H1 (cell line): ENCODE results near the gene CAPN13. TPM values are rescaled to one million over a fixed set of nuclear protein-coding genes. Genes with fewer than 3 reads are reported as not detected.

ENCODE experiments used
- CTCF ChIA-PET: fragments of 300-600 bp; sonication (Branson Sonifier 250); formaldehyde crosslinking; loops from one replicate; lab custom pipeline; 2021; ENCODE audit not compliant: partially characterized antibody; lab: Charles Lee
- POLR2A ChIA-PET: fragments of 300-600 bp; sonication (Branson Sonifier 250); formaldehyde crosslinking; loops from one replicate; lab custom pipeline; 2021; ENCODE audit warnings: inconsistent platforms; ENCODE audit not compliant: partially characterized antibody; lab: Charles Lee
- DNase-seq, 2 experiments: peaks; one replicate each; pipeline versions ENCODE4 v3.0.0 to v3.0.0-alpha.2; 2010 to 2022; ENCODE audit warnings: low spot score in 2 of 2, low read depth in 1 of 2, mixed read lengths in 1 of 2
- FAIRE-seq: peaks from 2 replicates; lab custom pipeline; 2011; peaks lifted over from hg19 to GRCh38; lab: Jason Lieb, UNC
- H2AFZ ChIP-seq: 2 replicates; pipeline ENCODE4 v1.8.1; 2012; ENCODE audit warnings: low read length, inconsistent platforms
- H2AK5ac ChIP-seq: 2 replicates; pipeline ENCODE4 v1.6.1; 2013; ENCODE audit warnings: low read depth, low read length
- H2BK120ac ChIP-seq: replicated peaks from 2 replicates; pipeline ENCODE3; 2013; ENCODE audit warnings: low read depth, low read length, inconsistent platforms
- H2BK12ac ChIP-seq: 2 replicates; pipeline ENCODE4 v1.6.1; 2013; ENCODE audit warnings: low read depth, low read length
- H2BK15ac ChIP-seq: 2 replicates; pipeline ENCODE4 v1.6.1; 2013; ENCODE audit warnings: low read length
- H2BK20ac ChIP-seq: 2 replicates; pipeline ENCODE4 v1.6.1; 2013; ENCODE audit warnings: low read length
- H2BK5ac ChIP-seq: 2 replicates; pipeline ENCODE4 v1.6.1; 2013; ENCODE audit warnings: low read depth, low read length
- H3K14ac ChIP-seq: 2 replicates; pipeline ENCODE4 v1.6.1; 2013; ENCODE audit warnings: inconsistent platforms; ENCODE audit not compliant: insufficient read length
- H3K18ac ChIP-seq: 2 replicates; pipeline ENCODE4 v1.6.1; 2013; ENCODE audit warnings: low read length; ENCODE audit errors: extremely low read depth
- H3K23ac ChIP-seq: 2 replicates; pipeline ENCODE4 v1.6.1; 2013; ENCODE audit warnings: inconsistent platforms; ENCODE audit not compliant: insufficient read length
- H3K23me2 ChIP-seq: 2 replicates; pipeline ENCODE4 v1.6.1; 2013; ENCODE audit warnings: low read depth, low read length
- H3K27ac ChIP-seq: 2 replicates; pipeline ENCODE4 v1.6.1; 2011; ENCODE audit warnings: low read depth, low read length, inconsistent platforms
- H3K27me3 ChIP-seq, 4 experiments: replicated peaks in 1 of 4; 1 replicate in 1 of 4; 2 replicates in 3 of 4; pipeline versions ENCODE4 v1.6.1 to v1.8.1; 2011 to 2013; ENCODE audit warnings: low read length in 3 of 4, mild to moderate bottlenecking in 3 of 4, inconsistent platforms in 2 of 4, mixed read lengths in 2 of 4, moderate library complexity in 1 of 4; ENCODE audit not compliant: control insufficient read depth in 3 of 4, insufficient read depth in 3 of 4; ENCODE audit errors: extremely low read depth in 1 of 4
- H3K36me3 ChIP-seq, 4 experiments: 2 replicates each; pipeline versions ENCODE4 v1.6.1 to v1.8.1; 2011 to 2013; ENCODE audit warnings: mild to moderate bottlenecking in 4 of 4, low read length in 3 of 4, moderate library complexity in 2 of 4, control low read depth in 1 of 4, inconsistent platforms in 1 of 4; ENCODE audit not compliant: insufficient read depth in 4 of 4, control insufficient read depth in 2 of 4
- H3K4ac ChIP-seq: replicated peaks from 2 replicates; pipeline ENCODE3; 2013; ENCODE audit warnings: low read length, low read depth, mixed read lengths, inconsistent platforms; ENCODE audit not compliant: insufficient read length
- H3K4me1 ChIP-seq, 4 experiments: replicated peaks in 1 of 4; 1 replicate in 1 of 4; 2 replicates in 3 of 4; pipeline versions ENCODE4 v1.6.1 to v1.8.1; 2011 to 2013; ENCODE audit warnings: low read length in 3 of 4, inconsistent platforms in 2 of 4, mixed read lengths in 1 of 4; ENCODE audit not compliant: insufficient read depth in 4 of 4, control insufficient read depth in 3 of 4
- H3K4me2 ChIP-seq, 2 experiments: 2 replicates each; pipeline versions ENCODE4 v1.6.1 to v1.8.1; 2011 to 2013; ENCODE audit warnings: low read depth in 2 of 2, low read length in 2 of 2, control low read depth in 1 of 2, inconsistent platforms in 1 of 2, mild to moderate bottlenecking in 1 of 2; ENCODE audit not compliant: insufficient read depth in 1 of 2
- H3K4me3 ChIP-seq, 4 experiments: fragments of 200-600, 300-600 bp in 1 of 4; sonication (generic), shearing (Covaris generic), sonication (Bioruptor Twin) in 1 of 4; 2 replicates each; pipeline versions ENCODE4 v1.5.1 to v1.8.1; 2011 to 2016; ENCODE audit warnings: low read length in 4 of 4, low read depth in 3 of 4, control low read depth in 2 of 4, inconsistent platforms in 2 of 4, mild to moderate bottlenecking in 2 of 4, mixed read lengths in 1 of 4, moderate library complexity in 1 of 4; ENCODE audit not compliant: insufficient read depth in 2 of 4; ENCODE audit errors: extremely low read depth in 1 of 4
- H3K56ac ChIP-seq: replicated peaks from 2 replicates; pipeline ENCODE3; 2013; ENCODE audit warnings: low read depth, mild to moderate bottlenecking, mixed read lengths, low read length, inconsistent platforms; ENCODE audit not compliant: insufficient read length
- H3K79me1 ChIP-seq: 2 replicates; pipeline ENCODE4 v1.6.1; 2013; ENCODE audit warnings: low read depth, low read length, control low read depth
- H3K79me2 ChIP-seq, 2 experiments: 2 replicates each; pipeline versions ENCODE4 v1.6.1 to v1.8.1; 2012 to 2013; ENCODE audit warnings: low read length in 2 of 2, mild to moderate bottlenecking in 2 of 2, inconsistent platforms in 1 of 2; ENCODE audit not compliant: insufficient read depth in 2 of 2, control insufficient read depth in 1 of 2
- H3K9ac ChIP-seq, 4 experiments: replicated peaks in 1 of 4; 1 replicate in 1 of 4; 2 replicates in 3 of 4; pipeline versions ENCODE4 v1.6.1 to v1.8.1; 2011 to 2013; ENCODE audit warnings: low read depth in 3 of 4, low read length in 3 of 4, control low read depth in 2 of 4, mild to moderate bottlenecking in 2 of 4, moderate library complexity in 2 of 4, inconsistent platforms in 1 of 4; ENCODE audit errors: extremely low read depth in 1 of 4
- H3K9me3 ChIP-seq, 2 experiments: 2 replicates each; pipeline versions ENCODE4 v1.6.1 to v1.8.1; 2012 to 2013; ENCODE audit warnings: mild to moderate bottlenecking in 2 of 2, moderate library complexity in 2 of 2, control low read depth in 1 of 2, inconsistent platforms in 1 of 2, low read depth in 1 of 2, low read length in 1 of 2, mixed read lengths in 1 of 2; ENCODE audit not compliant: insufficient read depth in 2 of 2
- H4K20me1 ChIP-seq, 2 experiments: replicated peaks in 1 of 2; 2 replicates each; pipeline versions ENCODE3 to v1.8.1; 2011 to 2013; ENCODE audit warnings: inconsistent platforms in 2 of 2, low read length in 2 of 2, mild to moderate bottlenecking in 1 of 2; ENCODE audit not compliant: insufficient read depth in 2 of 2, control insufficient read depth in 1 of 2
- H4K5ac ChIP-seq: 2 replicates; pipeline ENCODE4 v1.6.1; 2013; ENCODE audit warnings: low read length, low read depth, mixed read lengths, inconsistent platforms; ENCODE audit not compliant: insufficient read length
- H4K8ac ChIP-seq: 2 replicates; pipeline ENCODE4 v1.8.0; 2013; ENCODE audit warnings: mild to moderate bottlenecking, moderate library complexity, low read length, inconsistent platforms; ENCODE audit not compliant: insufficient read depth; ENCODE audit errors: extremely low read depth
- H4K91ac ChIP-seq: replicated peaks from 2 replicates; pipeline ENCODE3; 2013; ENCODE audit warnings: low read length, mixed read lengths, inconsistent platforms; ENCODE audit not compliant: insufficient read length
- ATF3 ChIP-seq: IDR thresholded peaks from 2 replicates; pipeline ENCODE4 v1.6.1; 2011; ENCODE audit warnings: low read depth, mild to moderate bottlenecking, low read length; ENCODE audit not compliant: insufficient read depth
- KDM4A ChIP-seq: IDR thresholded peaks from one replicate; pipeline ENCODE4 v1.7.1; 2012; ENCODE audit warnings: low read depth, mild to moderate bottlenecking, moderate library complexity, low read length, inconsistent platforms; ENCODE audit not compliant: severe bottlenecking
- POLR2A ChIP-seq, 2 experiments: IDR thresholded peaks; 1 replicate in 1 of 2; 2 replicates in 1 of 2; pipeline ENCODE4 v1.6.1; 2011; ENCODE audit warnings: low read depth in 2 of 2, low read length in 2 of 2, mild to moderate bottlenecking in 2 of 2; ENCODE audit errors: control extremely low read depth in 1 of 2
- ZNF274 ChIP-seq: IDR thresholded peaks from 2 replicates; pipeline ENCODE4 v1.7.0; 2012; ENCODE audit warnings: low read length, borderline replicate concordance; ENCODE audit errors: extremely low read depth
- WGBS, 2 experiments: shearing (Covaris generic) in 1 of 2; methylation state at CpG; one replicate each; pipeline versions ENCODE4 v1.1.6 to v1.1.7; 2013 to 2015; ENCODE audit warnings: low lambda C conversion rate in 2 of 2, mixed read lengths in 2 of 2, inconsistent platforms in 1 of 2, low coverage in 1 of 2, missing lambda C conversion rate in 1 of 2; ENCODE audit not compliant: insufficient replicate concordance in 2 of 2, insufficient coverage in 1 of 2, insufficient read length in 1 of 2; ENCODE audit errors: extremely low coverage in 1 of 2, missing lambda C conversion rate in 1 of 2; 5-methylcytosine and 5-hydroxymethylcytosine counted together
- polyA plus RNA-seq, 7 experiments: library from polyadenylated mRNA; depleted of rRNA in 3 of 7; stranded (reverse) in 5 of 7; unstranded in 2 of 7; fragments of >200 nt in 5 of 7; fragments of 200-250 nt in 2 of 7; gene quantifications; 1 replicate in 5 of 7; 2 replicates in 1 of 7; 4 replicates in 1 of 7; pipeline versions ENCODE4 v1.2.1 to v1.2.3, GENCODE V29; 2011 to 2013; ENCODE audit warnings: missing spikeins in 2 of 7, mixed read lengths in 2 of 7
- total RNA-seq: library from RNA; stranded (reverse); fragmentation: NEBNext Ultra II Directional; extraction: Animal tissue kit (Norgen Biotek cat#: 25700); gene quantifications from 2 replicates; pipeline ENCODE4 v1.2.1, GENCODE V29; 2021

Gene CAPN13
- total and polyA plus RNA-seq, 2 of the 8 experiments (the other 6 are each of a cell fraction or from before 2014, with no cell fraction given), result 2.4 TPM

GRCh38 chr2:30769481-30769780, 37.8 kb downstream of the CAPN13 start:
- no peaks in the 10 kb centered on the region for H3K9me3 ChIP-seq
- no peak overlapping the region for H3K27ac ChIP-seq
- H4K5ac ChIP-seq, result no peak overlapping the region
- no peak overlapping the region for H3K18ac ChIP-seq
- H3K4me2 ChIP-seq, result no peak overlapping the region
- no peak overlapping the region for H2BK15ac ChIP-seq
- no peak overlapping the region for H3K23ac ChIP-seq
- TF ChIP-seq KDM4A (no peak), ATF3 (no peak), POLR2A (IDR thresholded peaks at IDR 0.05; ENCODE audit: control extremely low read depth in 1 of 2, low read depth in 2 of 2, low read length in 2 of 2) (no peak), ZNF274 (no peak)
- H3K4ac ChIP-seq, result no peak overlapping the region
- H3K56ac ChIP-seq, result no peak overlapping the region
- 92% methylated on average over 2 of the region's 2 CpGs; no CpG with 5 or more reads in 1 of the 2 experiments for WGBS, 2 experiments
- no peak overlapping the region for H3K4me3 ChIP-seq
- no peak overlapping the region for H4K91ac ChIP-seq
- no peaks in the 10 kb centered on the region for H3K79me2 ChIP-seq
- no peaks in the 10 kb centered on the region for H4K20me1 ChIP-seq
- no peak overlapping the region for H4K8ac ChIP-seq
- H3K79me1 ChIP-seq, result no peaks in the 10 kb centered on the region
- H3K23me2 ChIP-seq, result no peaks in the 10 kb centered on the region
- H3K27me3 ChIP-seq, result no peaks in the 10 kb centered on the region
- H2AFZ ChIP-seq, result no peak overlapping the region
- no peaks in the 10 kb centered on the region for H3K36me3 ChIP-seq
- DNase-seq (no peak), FAIRE-seq (no peak)
- ChIA-PET CTCF (no interaction called here), POLR2A (no interaction called here)
- H2BK120ac ChIP-seq, result no peak overlapping the region
- no peak overlapping the region for H2BK5ac ChIP-seq
- no peaks in the 10 kb centered on the region for H3K4me1 ChIP-seq
- H3K14ac ChIP-seq, result no peak overlapping the region
- no peak overlapping the region for H2AK5ac ChIP-seq
- H3K9ac ChIP-seq, result no peak overlapping the region
- no peak overlapping the region for H2BK20ac ChIP-seq
- H2BK12ac ChIP-seq, result no peak overlapping the region
